GM21786 (cell line): Measurements from ENCODE around the gene DLGAP1.

ENCODE experiments used
- ATAC-seq: cut with Tn5 transposase; IDR thresholded peaks from one replicate; pipeline ENCODE4 v1.9.1; 2021; ENCODE audit not compliant: unreplicated experiment

DLGAP1 gene

DNA sequence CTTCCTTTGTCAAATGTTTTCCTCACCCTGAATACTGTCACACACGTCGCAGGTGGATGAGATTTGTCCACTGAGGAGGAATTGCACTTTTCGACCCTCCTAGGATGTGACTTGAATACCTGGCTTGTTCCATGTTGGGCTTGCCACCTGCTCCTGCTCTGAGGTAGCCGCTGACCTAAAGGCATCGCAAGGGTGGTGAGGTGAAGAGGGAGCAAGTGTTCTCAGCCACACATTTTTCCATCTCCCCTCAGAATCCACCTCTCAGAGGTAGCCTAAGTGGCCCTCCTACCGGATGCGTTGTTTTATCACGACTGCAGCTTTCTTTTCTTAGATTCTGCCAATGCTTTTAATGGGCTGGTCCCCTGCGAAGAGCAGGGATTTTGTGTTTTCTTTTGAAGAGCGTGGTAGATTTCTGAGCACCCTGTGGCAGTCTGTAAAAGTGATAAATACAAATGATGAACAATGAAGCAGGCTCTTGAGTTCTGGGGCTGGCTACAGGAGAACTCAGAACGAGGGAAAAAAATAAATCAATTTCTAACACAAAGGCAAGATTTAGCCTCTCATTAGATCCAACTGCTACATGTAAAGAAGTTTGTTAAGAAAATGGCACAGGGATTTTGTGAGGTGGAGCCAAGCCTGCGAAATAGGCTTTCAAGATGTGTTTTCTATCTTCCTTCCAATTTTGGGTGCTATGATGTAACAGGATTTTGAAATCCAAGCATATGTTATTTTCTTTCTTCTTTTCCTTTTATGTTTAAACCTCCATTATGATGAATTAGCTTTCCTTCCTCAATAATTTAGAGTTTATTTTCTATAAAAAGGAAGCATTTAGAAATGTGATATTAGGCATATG, 618.4 kb downstream of the DLGAP1 start:
- ATAC-seq, result no peak

DNA sequence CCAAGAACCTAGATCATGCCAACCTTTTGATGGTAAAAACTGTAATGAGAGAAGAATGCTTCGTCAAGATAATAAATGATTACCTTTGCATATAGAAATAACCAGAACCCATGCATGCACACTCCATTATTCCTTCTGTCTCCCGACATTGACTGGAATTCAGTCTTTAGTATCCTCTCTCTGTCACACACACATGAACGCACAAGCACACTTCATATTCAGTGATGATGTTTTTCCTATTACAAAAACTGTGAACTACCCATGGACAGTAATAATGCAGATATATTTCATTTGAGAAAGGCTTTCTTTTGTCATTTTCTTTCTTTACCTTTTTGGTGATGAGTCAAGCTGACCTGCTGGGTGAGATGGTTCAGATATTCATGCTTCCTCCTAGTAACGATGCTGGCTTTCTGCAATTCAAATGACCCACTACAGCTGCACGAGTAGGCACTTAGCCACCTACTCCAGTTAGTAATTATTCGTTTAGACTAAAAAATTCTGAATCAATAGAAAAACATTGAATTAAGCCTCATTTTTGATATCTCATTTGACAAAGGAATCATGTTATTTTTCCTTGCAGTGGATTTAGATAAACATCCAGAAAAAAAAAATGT, 623.0 kb downstream of the DLGAP1 start:
- ATAC-seq, result no peak

DNA sequence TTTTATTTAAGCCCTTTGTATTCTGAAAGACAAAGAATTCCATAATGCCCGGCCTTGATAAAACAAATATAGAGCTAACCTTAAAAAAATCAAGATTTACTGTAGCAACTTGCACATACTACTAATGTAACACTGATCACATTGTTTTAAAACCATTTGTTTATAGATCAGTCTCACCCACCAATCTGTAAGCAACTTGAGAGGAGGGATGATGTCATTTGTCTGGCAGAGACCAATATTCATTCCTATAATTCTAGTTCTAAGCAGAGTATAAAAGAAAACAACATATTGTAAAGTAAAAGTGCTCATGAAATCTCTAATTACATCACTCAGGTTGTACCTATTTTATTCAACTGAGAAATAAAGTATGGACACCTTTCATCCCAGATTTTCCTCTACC, 624.5 kb downstream of the DLGAP1 start:
- ATAC-seq, result no peak

DNA sequence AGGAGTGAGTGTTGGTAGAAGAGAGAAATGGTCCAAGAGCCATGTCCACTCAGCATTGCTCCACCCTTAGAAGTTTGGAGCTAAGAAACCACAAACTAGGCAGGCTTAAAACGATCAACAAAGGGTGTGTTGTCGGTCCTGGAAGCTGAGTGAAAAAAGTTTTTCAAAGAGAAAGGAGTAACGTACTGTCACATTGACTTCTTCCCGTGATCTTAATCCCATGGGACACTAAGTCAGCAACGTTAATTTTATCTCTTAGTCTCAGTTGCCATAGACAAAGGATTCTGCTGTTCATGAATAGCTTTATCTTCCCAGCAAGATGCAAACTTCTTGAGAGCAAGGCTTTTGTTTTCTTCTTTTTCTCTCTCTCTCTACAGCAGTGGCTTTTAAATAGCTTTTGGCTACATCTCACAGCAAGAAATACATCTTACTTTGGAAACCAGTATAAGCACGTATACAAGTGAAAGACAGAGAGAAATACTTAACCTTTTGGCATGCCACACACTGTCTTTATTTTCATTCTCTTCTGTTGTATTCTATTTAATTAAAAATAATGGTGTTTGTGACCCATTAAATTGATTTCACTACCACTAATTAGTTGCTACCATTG, 627.8 kb downstream of the DLGAP1 start:
- ATAC-seq, result no peak

DNA sequence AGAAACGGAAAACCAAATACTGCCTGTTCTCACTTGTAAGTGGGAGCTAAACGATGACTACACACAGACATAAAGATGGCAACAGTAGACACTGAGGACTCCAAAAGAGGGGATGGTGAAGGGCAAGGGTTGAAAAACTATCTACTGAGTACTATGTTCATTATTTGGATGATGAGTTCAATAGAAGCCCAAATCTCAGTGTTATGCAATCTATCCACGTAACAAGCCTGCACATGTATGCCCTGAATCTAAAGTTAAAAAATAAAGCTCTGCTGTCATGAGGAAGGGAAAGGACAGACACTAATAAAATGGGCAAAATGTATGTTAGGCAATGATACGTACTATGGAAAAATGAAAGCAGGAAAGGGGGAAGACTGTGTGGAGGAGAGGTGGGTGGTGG, 629.1 kb downstream of the DLGAP1 start:
- no peak for ATAC-seq

DNA sequence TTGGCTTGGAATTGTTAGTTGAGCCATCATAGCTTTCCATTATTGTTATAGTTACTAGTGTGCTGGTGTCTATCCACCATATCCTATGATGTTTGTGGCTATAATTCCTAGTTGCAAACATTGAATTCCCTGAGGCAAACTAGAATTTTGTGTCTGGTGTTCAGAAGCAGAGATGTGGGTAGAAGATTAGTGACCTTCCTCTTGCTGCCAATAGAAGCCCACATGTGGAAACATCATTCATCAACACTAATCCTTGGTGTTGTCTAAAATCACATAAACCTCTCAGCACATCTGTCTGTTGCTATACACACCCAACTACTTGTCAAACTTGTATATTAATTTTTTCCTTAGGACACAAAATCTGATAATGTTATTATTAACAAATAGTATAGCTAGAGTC, 631.0 kb downstream of the DLGAP1 start:
- ATAC-seq, result no peak

DNA sequence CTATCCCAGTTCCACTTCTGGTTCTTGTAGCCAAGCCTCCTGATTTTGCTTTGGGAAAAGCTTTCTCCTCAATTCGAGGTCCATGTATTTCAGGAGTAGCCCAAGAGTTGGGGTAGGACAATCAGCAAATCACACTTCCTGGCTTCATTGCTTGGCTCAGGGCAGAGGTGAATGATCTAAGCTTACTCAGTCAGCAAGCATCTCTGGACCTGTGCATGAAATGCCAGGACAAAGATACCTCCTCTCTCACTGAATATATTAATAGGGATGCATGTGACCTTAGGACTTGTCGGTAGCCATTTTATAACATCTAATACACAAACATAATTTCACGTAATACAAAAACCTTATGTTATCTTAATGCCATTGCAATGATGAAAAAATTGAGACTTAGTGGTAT, 632.0 kb downstream of the DLGAP1 start:
- ATAC-seq, result no peak

DNA sequence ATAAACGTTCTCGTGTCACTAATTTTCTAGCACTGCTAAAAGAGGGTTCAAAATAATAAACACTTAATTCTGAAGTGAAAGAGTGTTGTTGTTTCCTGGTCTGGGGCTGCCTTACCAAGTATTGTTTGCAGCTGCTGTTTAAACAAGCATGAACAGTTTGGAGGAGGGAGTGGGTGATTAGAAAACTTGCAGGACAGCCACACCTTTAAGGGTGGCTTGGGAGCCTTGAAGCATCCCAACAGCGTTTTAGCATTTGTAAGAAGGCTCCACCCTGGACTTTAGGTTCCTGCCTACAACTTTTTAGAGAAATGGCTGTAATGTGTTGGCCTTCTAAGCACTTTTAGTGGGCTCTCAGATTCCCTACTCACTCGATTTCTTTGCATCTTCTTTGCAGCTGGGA, 633.6 kb downstream of the DLGAP1 start:
- ATAC-seq, result no peak

DNA sequence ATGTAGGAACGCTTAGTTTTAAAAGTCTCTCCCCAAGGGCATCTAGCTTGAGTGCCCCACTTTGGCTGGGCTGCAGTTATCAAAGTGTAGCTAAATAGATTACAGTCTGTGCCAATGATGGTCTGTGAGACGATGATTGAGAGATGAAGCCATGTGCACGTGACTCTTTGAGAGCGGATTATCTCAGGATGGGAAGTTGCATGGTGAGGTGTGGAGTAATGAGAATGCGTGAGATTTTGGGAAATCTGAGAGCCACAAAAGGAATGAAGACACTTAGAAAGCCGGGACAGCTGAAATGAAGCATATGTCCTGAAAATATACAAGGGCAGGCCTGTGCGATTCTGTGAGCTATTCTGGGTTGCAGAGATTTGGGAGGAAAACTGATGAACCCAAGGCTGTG, 635.1 kb downstream of the DLGAP1 start:
- ATAC-seq, result no peak

DNA sequence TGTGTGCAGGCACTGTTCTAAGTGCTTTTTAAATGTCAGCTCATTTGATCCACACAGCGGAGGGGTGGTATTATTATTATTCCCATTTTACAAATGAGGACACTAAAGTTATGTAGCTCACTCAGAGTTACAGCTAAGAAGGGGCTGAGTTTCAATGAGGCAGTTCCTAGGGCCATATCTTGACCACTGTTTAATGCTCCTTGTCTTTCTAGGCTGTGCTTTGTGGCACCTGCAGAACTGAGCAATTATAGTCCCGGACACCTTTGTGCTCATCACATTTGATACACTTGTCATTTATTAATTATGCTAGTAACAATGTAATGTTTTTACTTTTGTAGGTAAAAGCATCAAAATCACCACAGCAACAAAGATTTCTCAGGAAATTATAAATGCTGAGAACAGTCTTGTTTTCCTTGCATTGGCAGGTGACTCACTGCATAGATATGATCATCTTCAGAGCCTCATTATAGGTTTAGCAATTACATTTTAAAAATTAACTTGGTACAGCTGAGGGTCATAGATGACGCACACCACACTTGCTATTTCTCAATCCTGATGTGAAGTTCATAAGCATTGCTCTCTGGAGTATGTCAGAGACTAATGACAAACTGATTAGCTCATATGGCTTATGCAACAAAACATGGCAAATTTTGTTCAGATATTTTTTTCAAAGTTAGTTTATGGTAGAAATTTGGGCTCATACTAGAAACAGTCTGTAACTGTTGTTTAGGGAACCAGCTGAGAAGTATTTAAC, 638.3 kb downstream of the DLGAP1 start:
- ATAC-seq, result no peak

DNA sequence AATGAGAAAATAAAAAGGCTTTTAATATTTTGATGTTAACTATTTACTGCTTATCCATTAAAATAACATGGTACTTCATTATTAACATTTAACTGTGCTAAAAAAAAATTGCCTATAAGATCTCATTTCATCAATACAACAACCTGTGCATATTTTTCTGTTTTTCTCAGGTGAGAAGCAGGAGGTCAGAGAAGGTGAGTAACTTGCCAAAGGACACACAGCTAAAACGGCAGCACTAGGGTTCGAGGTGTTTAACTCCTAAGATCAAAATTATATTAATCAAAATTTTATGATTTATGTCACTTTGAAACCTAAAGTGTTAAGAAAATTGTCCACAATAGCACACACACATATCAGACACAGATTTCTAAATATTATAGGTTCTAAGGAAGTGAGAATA, 639.1 kb downstream of the DLGAP1 start:
- no peak for ATAC-seq

DNA sequence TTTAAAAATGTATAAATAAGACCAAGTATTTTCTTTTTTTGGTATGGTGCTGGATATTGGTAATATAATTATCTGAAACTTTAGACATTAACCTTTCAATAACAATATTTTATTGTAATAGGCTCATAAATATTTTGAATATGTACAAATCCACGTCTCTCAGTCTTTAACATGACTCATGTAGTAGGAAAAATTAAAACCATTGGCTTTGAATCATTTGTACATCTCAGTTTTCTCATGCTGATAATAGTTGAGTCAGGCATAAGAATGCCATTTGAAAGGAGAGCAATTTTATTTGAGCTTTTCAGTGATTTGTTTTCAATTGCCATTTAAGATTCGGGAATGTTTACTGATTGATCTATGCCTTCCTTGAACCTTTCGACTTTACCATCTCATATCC, 640.3 kb downstream of the DLGAP1 start:
- ATAC-seq, result no peak

DNA sequence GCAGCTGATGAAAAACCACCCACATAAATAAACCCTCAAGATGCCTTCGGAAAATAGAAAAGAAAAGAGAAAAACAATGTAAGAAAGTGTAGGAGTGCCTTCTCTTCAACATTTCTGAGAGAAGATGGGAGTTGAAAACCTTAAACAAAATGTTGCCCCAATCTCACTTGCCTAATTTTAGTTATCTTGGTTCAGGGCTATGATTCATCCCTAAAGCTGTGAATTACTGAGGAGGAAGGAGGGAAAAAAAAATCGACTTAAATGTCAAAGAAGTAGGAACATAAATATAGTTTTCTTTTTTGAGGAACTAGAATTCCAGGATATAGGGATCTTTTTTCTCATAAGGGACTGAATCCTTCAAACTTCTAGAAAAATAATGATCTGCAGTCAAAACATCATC, 644.8 kb downstream of the DLGAP1 start:
- no peak for ATAC-seq

DNA sequence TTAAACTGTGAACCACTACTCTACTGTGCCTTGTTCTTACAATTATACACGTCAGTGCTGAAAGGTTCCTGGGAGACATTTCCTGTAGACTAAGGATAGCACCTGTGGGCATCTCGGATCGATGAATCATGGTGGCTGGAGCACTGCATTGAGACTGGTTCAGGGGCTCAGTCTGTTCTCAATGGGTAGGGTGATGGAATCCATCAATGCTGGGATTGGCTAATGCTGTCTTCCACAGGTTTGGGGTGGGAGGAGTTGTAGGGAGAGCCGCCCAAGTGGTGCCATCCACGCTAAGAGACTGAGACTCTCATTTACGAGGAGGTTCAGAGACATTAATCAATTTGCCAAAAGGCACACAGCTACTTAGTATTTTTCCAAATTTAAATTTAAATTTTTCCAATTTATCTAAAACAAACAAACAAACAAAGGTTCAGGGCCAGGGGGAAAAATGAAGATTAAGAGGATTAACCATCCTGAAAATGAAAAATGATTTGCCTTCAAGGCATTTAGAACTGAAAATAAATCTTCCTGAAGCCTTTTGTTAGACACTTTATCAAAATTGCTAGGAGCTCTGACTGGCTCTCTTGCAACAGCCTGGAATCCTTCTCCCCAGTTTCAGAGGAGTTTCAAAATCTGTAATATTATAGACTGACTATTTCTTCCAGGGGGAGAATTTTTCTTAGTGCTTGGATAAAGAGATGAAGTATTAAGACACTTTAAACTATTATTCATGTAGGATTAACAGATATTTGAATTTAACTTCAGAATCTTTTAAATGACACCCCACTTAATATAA, 645.9 kb downstream of the DLGAP1 start:
- ATAC-seq, result no peak

DNA sequence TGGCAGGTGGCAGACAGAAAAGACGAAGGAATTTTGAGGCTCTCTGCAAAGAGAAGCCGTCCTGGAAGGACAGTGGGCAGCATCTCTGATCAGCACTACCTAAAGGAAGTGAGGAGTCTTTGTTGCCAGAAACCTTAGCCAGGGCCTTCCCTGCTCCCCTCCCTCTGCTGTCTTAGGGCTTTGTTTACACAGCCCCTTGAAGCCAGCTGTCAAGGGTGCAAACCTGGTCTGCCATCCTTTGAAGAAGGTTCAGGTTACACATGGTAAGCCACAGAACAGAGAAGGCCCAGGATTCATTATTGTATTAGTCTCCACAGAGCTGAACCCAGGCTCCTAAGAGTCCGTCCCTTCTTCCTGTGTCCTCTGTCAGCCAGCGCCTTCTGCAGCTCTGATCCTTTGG, 648.5 kb downstream of the DLGAP1 start:
- no peak for ATAC-seq

DNA sequence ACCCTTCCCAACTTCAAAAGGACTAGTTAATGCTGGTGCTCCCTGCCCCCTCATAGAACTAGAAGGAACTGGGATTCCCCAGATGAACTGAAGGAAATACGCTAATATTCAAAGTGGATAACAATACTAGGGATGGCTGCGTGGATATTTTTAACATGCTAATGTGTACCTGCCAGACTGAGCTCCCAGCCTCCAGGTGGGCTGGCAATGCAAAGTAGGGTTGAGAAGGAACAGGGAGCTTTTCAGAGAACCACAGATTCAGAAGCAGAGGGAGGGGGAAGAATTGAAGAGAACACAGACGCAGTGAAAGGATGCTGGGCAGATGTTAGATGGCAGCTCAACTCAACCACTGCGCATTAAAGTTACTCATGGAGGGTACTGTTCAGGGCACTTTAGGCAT, 650.8 kb downstream of the DLGAP1 start:
- ATAC-seq, result no peak

DNA sequence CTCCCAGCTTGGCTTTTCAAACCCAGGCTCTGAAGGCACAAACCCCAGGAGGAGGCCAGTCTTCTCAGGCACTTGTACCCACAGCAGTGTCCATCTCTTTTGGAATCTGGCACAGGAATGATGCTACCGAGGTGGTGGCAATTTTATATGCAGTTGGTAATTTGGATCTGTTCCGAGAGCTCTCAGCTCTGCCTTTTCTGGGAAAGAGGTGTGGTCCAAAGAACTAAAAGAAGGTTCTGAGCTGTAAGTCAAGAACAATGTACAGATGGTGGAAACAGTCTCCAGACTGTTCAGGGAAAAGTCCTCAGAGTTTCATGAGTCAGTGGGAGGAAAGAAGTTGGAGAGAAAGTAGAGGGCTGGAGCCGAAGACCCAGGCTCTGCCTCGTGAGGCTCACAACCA, 651.8 kb downstream of the DLGAP1 start:
- ATAC-seq, result no peak

DNA sequence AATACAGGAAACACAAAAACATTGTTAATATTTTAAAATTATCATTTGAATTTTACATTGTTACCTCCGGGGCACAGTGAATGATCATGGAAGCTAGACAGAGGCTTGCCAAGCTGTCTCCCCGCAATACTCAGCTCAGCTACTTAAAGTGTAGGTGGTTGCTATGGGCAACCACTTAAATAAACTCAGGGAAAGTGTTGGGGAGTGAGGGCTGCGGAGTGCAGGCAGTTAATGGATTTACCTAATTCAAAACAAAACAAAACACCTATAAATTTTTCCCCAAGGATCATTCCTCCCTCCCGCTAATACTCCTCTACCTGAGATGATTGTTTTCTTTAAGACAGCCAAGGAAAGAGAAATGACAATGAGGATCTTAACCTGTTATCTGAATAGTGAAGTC, 655.6 kb downstream of the DLGAP1 start:
- ATAC-seq, result no peak

DNA sequence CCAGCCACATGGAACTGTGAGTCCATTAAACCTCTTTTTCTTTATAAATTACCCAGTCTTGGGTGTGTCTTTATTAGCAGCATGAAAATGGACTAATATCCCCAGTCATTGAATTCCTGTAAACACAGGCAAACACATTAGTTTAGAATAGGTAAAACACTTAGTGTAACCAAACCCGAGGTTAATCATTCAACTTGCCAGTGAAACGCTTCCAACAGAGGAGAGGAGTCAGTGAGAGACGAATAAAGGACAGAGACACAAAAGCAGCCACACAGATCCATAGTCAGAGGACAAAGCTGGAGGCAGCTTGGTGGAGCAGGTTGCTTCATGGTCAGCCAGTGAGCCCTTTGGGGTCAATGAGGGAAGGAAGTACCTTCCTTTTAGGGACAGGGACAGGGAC, 657.1 kb downstream of the DLGAP1 start:
- ATAC-seq, result no peak

DNA sequence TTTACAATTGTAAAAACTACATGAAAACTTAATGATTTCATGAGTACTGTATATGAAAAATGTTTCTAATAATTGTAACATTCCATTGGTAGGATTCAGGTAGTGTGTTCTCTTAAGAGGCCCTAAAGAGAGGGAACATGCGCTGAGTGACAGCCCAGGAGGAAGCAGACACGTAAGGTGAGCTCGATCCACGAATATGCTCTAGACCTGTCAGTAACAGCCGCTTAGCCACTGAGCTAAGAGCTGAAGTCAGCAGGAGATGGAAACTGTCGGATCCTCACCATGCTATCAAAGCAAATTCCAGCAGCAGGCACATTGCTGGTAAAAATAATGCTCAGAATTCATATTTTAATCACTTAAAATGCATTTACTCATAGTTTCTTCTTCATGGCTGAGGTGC, 658.7 kb downstream of the DLGAP1 start:
- no peak for ATAC-seq
